GM19023 (cell line): Measurements from ENCODE around the gene GYG2.
"Not testable (repeated sequence)": the region's sequence is repeated elsewhere in the genome, so short reads cannot be mapped to it uniquely, and the experiment has no call there.

ENCODE experiments used
- ATAC-seq: cut with Tn5 transposase; IDR thresholded peaks from one replicate; pipeline ENCODE4 v1.9.1; 2021; ENCODE audit warnings: mild to moderate bottlenecking, moderate library complexity; ENCODE audit not compliant: unreplicated experiment

The GYG2 gene

DNA sequence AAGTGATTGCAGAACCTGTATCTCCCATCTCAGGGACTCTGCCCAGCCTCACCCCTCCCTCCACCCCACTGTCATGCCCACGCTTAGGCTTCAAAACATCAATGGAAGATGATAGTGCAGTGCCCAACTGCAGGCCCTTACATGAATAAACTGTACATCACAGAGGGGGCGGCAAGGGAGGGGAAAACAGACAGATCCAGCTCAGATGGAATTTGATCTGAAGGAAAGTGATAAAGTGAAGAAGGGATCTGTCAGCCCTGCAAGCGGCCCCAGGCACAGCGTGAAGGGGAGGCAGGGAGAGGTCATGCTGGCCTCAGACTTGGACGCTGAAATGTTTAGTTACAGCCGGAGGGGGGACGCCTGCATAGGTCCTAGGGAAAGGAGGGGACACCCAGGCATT is 38.5 kb downstream of the GYG2 start:
- ATAC-seq: no peak

DNA sequence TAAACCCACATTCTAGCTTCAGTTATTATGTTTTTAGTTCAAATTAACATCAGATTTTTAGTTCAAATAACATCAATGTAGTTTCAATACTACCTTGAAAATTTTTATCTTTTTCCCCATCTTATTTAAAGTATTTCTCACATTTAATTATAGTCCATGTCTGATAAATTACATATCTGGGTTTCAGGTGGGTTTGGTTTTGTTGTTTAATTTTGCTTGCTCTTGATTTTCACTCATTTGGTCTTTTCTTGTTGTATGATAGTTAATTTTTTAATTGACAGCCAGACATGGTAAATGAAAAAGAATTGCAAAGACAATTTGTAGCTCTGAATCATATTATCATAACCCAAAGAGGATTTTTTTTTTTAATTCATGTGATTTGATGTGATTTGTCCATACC is 41.9 kb downstream of the GYG2 start:
- no peak for ATAC-seq

DNA sequence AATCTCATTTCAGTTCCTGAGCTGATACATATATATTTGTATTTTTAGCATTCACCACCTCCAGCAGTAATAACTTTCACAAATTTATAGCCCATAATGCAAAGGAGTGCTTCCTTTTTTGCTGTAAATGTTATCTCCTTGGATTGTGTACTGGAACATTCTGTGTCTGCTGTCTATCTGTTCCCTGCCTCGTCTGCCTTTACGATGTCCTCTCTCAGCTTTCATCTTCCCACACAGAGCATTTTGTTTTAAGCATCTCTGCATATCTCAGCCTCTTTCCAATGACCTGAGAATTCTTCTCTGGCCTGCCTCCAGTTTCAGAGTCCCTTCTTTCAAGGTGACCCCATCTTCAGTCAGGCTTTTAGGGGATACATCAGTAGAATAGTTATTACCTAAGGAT is 43.1 kb downstream of the GYG2 start:
- no peak for ATAC-seq

DNA sequence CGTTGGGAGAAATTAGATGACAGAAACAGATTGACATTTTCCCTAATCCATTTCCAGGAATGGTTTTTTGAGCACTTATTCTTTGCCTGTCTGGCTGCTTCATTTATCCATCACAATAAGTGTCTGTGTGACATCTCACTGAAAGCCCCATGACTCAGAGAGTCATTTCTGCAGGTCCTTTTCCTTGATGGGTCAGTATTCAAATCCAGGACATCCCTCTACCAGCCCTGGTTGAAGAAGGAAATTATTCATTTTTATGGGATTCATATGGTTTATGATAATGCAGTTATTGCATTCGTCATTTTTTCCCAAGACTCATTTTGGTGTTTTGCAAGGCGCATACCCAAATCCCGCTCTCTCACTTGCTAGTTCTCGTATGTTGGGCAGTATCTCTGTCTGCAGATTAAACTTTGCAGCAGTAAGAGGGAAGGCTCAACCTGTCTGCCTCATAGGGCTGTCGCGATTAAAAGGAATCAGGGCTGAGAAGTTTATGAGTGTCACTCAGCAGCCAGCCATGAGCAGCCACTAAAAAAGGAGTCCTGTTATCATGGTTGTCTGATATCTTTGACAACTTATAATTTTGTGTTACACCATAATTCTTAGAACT is 44.0 kb downstream of the GYG2 start:
- no peak for ATAC-seq

DNA sequence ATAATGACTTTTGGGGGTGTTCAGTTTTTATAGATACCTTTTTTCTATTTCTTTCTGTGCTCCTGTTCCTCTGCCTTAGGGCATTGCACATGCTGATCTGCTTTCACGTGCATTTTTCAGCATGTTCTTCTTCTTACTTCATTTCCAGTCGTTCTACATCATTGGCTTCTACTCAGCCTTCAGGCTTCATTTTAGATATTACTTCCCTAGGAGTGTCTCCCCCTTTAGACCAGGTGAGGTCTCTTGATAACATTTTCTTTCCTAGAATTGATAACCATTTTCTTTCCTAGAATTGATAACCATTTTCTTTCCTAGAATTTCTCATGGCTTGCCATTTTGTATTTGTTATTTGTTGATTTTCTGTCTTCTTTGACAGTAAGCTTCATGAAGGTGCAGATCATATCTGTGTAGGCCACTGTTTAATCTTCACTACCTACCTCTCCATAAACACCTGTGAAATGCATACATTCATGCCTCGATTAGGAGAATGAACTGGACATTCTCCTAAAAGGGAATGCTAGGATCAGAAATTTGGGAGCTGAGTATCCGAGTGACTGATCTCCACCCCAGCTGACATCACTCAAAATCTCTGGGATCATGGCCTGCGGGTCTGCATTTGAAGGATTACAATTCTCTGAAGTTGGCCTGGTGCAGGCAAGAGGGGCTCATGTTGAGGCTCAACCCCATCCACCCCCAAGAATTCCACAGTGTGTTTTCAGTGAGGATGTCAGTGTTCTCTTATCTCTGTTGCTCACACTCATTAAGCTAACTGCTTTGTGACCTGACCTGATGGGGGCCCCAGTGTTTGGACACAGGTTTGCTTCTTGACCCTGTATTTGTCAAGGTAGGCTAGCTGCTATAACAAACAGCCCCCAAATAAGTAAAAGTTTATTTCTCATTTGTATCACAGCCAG is 45.7 kb downstream of the GYG2 start:
- no peak for ATAC-seq

DNA sequence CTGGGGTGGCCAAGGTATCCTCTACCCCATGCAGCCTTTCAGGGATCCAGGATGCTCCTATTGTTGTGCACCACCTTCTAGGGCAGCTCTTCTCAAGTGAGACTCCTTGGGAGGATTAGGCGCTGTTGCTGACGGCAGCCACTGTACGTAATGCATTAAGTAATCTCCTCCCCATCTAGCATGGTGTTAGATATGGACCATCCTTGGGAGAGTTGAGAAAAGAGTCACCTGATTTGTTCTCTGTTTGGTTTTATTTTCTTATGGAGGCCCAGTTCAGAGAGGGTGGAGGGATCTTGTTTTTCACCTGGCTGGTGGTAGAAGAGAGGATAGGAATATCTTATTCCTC is 46.4 kb downstream of the GYG2 start:
- no peak for ATAC-seq

DNA sequence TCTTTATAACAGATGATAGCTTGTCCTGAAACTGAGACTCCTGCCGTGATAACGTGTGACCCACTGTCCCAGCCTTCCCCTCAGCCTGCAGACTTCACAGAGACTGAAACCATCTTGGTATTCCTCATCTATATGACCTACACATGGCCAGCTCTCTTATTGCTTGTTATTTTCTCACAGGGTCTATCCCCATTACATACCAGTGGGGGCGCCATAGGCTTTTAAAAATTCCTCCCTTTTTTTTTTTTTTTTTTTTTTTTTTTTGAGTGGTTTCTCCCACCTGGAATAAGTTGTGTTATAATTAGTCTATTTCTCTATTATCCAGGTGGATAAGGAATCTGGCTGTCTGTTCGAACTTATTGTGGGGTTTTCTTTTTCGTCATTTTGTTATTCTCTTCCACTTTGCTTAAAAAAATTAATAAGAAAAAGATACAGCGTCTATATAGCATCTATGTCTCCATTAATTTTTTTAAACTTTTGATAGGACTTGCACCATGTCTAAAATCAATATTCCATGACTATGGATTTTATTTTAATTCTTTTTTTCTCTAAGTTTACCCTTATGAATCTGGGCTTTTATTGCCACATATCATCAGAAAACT is 47.2 kb downstream of the GYG2 start:
- no peak for ATAC-seq

DNA sequence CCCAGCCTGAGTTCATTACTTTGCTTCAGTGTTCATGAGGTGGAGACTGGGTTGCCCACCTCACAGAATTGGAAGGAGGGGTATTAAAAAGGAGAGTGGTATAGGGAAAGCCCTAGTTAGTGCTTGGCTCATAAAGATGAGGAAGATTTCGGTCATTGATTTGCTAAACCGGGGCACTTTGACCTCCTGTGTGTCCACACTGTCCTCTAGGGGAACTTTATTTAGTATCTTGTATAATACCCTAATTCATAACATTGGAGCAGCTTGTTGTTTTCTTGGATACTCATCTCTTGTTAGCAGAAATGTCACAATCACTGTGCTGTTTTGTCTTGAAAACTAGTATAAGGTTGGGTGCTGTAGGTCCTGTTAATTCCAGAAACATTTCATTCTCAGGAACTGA is 49.8 kb downstream of the GYG2 start:
- ATAC-seq: no peak

DNA sequence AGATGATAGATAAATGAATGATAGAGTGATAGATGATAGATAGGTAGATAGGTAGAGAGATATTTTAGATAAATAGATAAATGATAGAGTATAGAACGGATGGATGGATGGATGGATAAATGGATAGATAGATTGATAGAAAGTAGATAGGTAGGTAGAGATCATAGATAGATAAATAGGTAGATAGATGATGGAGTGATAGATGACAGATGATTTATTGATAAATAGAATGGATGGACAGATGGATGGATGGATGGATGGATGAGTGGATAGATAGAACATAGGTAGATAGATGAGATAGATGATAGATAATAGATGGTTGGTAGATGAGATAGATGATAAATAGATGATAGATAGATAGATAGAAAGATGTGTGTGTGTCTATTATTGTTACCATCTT is 50.9 kb downstream of the GYG2 start:
- ATAC-seq: no peak

DNA sequence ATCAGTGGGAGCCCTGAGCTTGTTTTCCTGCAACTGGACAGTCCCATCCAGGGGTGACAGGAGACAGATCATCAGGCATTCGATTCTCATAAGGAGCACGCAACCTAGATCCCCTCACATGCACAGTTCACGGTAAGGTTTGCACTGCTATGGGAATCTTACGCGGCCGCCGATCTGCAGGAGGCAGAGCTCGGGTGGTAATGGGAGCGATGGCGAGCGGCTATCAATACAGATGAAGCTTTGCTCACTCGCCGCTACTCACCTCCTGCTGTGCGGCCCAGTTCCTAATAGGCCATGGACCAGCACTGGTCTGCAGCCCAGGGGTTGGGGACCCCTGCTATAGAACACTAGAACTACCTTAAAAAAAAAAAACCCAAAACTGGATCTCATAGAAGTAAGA is 55.0 kb downstream of the GYG2 start:
- no peak for ATAC-seq

DNA sequence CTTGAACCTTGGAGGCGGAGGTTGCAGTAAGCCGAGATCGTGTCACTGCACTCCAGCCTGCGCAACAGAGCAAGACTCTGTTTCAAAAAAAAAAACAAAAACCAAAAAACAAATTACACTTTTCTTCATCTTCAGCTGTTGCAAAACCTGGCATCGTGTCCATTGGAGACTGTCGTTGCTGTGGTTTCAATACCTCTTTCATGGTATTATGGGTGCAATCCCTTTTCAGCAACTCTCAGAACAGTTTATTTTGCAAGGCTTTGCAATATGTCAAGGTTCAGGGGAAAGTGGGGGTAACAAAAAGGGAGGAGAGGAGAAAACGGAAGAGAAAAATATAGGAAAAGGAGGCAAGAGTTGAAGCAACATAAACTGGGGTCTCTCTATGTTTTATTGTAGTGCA is 59.6 kb downstream of the GYG2 start:
- ATAC-seq: no peak

DNA sequence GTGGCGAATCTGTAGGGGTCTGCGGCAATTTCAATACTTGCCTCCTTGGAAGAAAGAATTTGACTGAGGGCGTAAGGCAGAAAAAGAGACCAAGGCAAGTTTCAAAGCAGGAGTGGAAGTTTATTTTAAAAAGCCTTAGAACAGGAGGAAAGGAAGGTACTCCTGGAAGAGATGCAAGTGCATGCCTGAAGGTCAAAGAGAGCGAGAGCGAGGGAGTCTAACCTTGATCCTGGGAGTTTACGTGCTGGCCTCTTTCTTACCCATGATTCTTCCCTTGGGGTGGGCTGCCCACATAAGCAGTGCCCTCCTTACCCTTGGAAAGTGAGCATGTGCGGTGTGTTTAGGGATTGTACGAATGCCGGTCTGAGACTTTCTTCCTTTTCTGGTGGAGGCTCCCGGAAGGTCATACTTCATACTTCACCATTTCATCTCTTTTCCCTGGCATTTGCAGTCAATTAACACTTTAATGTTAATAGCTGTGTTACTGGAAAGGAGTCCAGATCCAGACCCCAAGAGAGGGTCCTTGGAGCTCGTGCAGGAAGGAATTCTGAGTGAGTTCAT is 60.4 kb downstream of the GYG2 start:
- ATAC-seq: no peak

DNA sequence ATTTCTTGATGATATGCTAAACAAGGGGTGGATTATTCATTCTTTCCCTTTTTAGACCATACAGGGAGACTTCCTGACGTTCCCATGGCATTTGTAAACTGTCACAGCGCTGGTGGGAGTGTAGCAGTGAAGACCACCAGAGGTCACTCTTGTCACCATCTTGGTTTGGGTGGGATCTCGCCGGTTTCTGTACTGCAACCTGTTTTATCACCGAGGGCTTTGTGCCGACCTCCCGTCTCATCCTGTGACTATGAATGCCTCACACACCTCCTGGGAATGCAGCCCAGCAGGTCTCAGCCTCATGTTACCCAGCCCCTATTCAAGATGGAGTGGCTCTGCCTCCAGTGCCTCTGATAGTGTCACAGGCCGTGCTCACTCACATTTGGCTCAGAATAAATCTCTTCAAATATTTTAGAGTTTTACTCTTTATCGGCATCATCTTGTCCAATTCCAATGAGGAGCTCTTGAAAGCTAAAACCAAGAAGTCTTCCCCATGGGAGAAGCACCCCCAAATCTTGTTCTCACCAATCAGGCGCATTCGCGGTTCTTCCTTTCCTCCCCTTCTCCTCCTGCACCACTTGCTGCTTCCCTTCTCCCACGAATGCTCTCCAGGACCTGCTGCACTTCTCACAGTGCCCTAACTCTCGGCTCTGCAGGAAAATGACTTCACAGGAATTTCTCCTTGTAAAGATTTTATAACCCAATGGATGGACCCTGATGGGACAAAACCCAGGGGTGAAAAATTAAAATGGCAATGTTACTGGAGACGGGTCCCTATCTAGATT is 61.2 kb downstream of the GYG2 start:
- ATAC-seq: not testable (repeated sequence)

DNA sequence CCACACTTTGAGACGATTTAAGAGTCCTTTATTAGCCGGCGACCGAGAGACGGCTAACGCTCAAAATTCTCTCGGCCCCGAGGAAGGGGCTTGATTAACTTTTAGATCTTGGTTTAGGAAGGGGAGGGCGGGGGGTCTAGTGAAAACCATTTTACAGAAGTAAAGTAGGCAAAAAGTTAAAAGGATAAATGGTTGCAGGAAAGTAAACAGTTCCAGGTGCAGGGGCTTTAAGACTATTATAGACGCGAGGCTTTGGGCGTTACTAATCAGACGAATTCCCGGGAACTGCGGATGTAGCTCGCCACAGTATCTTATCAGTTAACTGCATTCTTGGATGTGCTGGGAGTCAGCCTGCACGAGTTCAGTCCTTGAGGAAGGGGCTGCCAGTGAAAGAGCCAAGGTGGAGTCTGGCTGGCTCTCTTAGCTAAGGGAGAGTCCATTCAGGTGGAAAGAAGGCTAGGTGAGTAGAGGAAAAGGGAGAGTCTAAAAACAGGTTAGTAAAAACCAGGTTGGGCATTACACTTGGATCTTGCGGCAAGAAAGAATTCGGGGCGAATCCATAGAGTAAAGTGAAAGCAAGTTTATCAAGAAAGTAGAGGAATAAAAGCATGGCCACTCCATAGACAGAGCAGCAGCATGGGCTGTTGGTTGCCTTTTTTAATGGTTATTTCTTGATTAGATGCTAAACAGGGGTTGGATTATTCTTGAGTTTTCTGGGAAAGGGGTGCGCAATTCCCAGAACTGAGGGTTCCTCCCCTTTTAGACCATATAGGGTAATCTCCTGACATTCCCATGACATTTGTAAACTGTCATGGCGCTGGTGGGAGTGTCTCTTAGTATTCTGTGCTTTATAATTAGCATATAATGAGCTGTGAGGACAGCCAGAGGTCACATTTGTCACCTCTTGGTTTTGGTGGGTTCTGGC is 62.1 kb downstream of the GYG2 start:
- not testable (repeated sequence) for ATAC-seq

DNA sequence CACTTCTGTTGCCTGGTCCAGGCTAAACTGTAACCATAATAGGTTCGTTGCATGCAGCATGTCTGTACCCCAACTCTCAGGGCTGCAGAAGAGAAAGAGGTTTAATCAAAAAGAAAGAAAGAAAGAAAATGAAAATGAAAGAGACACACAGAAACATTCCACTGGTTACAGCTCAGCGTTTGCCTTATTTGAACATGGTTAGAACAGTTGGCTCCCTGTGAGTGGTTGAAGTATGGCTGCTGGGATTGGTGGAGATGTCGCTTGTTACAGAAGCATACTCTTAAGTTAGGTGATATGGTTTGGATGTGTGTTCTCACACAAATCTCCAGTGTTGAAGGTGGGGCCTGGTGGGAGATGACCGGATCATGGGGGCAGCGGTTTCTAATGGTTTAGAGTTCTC is 64.1 kb downstream of the GYG2 start:
- no peak for ATAC-seq

DNA sequence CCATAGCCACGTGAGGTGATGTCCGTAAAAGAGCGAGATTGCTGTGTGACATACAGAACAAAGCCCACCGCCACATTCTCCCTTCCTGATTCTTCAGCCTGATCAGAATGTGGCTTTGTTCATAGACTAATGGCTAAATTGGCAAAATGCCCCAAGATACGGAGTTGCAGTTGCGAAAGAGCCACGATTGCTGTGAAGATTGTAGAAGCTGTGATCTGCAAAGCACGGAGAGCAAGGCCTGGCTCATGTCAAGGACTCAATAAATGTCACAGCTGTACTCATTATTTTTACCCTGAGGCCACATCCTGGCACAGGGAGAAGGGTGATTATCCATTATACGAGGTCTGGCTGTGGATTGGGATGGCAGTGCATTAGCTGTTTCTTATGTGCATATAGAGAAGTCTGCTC is 66.2 kb downstream of the GYG2 start:
- ATAC-seq: no peak

DNA sequence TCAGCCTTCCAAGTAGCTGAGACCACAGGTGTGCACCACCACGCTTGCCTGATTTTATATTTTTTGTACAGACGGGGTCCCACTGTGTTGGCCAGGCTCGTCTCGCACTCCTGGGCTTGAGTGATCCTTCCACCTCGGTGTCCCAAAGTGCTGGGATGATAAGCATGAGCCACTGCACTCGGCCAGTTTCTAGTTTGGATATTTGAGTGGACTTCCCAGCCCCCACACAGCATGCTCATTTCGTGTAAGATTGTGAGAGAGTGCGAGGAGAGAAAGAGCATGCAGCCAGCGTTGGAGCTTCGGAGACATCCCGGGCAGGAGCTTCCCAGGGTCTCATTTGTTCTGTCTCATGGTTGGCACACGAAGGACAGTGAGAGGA is 68.6 kb downstream of the GYG2 start:
- no peak for ATAC-seq

DNA sequence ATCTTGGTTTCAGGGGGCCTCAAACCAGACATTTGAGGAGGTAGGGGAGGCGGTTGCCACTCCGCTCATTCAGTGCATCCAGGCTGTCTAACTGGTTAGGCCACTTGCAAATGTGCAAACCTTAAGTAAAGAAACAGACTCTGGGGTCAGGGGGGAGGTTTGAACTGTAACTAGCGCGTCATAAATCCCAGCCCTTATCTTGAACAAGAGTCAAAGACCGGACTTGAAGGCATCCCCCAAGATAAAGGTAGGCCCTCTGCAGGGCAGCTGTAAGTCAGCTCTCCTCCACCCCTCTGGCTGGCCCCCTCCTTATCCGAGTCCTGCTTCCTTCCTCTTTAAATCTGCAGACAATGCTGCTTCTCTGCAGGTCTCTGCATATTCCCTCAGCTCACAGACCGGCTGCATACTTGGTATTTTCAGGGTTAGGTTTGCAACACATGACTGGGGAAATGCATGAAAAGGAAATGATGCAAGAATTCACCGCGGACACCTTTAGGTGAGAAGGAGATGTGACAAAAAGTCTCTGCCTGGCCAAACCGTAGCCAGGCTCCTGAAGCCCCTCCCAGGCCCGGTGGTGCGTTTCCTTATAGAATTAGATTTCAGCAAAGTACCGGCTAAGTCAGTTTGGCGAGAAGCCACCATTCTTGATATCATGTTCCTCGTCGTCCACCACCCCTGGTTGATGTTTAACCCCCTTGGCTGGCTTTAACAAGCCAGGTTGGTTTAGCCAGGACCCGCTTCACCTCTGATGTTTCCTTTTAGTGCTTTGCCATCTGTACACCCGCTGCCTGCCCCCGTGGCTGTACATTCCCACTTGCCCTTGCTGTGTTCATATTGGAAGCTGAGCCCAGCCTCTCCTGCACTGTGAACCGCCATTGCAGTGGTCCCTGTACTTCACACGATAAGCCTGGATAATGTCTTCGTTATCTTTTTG is 69.2 kb downstream of the GYG2 start:
- ATAC-seq: not testable (repeated sequence)
